ENCODE results near the gene LYSMD2.

The LYSMD2 gene

GRCh38 chr15:51677452-51677851 is 60.0 kb downstream of the LYSMD2 start:
- Histone ChIP-seq H3K27me3 (ENCODE audit: insufficient read depth, low read length, poor library complexity) (no peaks in the 10 kb centered on the region), H3K4me2 (ENCODE audit: insufficient read depth, low read length) (no peak overlapping the region), H3K27ac (ENCODE audit: low read length) (no peak overlapping the region), H2AFZ (ENCODE audit: low read depth, low read length) (no peak overlapping the region), H3K9me3 (ENCODE audit: insufficient read depth, low read length, severe bottlenecking) (no peaks in the 10 kb centered on the region), H3K9ac (ENCODE audit: low read depth, low read length) (no peak overlapping the region), H3K4me1 (ENCODE audit: insufficient read depth, low read length) (no peaks in the 10 kb centered on the region), H3K36me3 (ENCODE audit: insufficient read depth, low read length) (no peaks in the 10 kb centered on the region), H4K20me1 (ENCODE audit: insufficient read depth, low read length) (no peaks in the 10 kb centered on the region), H3K79me2 (ENCODE audit: insufficient read depth, low read length) (no peaks in the 10 kb centered on the region), H3K4me3 (ENCODE audit: low read depth in 1 of 2, low read length in 2 of 2) (no peak overlapping the region)
- DNase-seq (no peak), ATAC-seq (ENCODE audit: insufficient read depth, low read depth) (no peak)
- TF ChIP-seq EZH2 (IDR thresholded peaks at IDR 0.05; ENCODE audit: borderline replicate concordance, low read depth, low read length, severe bottlenecking) (no peak), CTCF (IDR thresholded peaks at IDR 0.05; ENCODE audit: borderline replicate concordance, extremely low read depth, low read length, poor library complexity, severe bottlenecking) (no peak)

- ATAC-seq (ENCODE audit: insufficient read depth, low read depth) (no peak), DNase-seq (no peak)
- Histone ChIP-seq H2AFZ (ENCODE audit: low read depth, low read length) (no peak overlapping the region), H3K4me2 (ENCODE audit: insufficient read depth, low read length) (no peak overlapping the region), H3K4me3 (ENCODE audit: low read depth in 1 of 2, low read length in 2 of 2) (no peak overlapping the region), H3K4me1 (ENCODE audit: insufficient read depth, low read length) (no peaks in the 10 kb centered on the region), H3K36me3 (ENCODE audit: insufficient read depth, low read length) (no peaks in the 10 kb centered on the region), H4K20me1 (ENCODE audit: insufficient read depth, low read length) (no peaks in the 10 kb centered on the region), H3K27ac (ENCODE audit: low read length) (no peak overlapping the region), H3K9me3 (ENCODE audit: insufficient read depth, low read length, severe bottlenecking) (no peaks in the 10 kb centered on the region), H3K79me2 (ENCODE audit: insufficient read depth, low read length) (no peaks in the 10 kb centered on the region), H3K9ac (ENCODE audit: low read depth, low read length) (no peak overlapping the region), H3K27me3 (ENCODE audit: insufficient read depth, low read length, poor library complexity) (no peaks in the 10 kb centered on the region)
- TF ChIP-seq EZH2 (IDR thresholded peaks at IDR 0.05; ENCODE audit: borderline replicate concordance, low read depth, low read length, severe bottlenecking) = no peak
- no peak for TF ChIP-seq CTCF (IDR thresholded peaks at IDR 0.05; ENCODE audit: borderline replicate concordance, extremely low read depth, low read length, poor library complexity, severe bottlenecking)
Measured at GRCh38 chr15:51677021-51677420, 60.4 kb downstream of the LYSMD2 start.

- H3K4me3 ChIP-seq (ENCODE audit: low read depth in 1 of 2, low read length in 2 of 2) = no peak overlapping the region
- ATAC-seq (ENCODE audit: insufficient read depth, low read depth) = no peak
- H3K4me1 ChIP-seq (ENCODE audit: insufficient read depth, low read length) = no peaks in the 10 kb centered on the region
- TF ChIP-seq CTCF (IDR thresholded peaks at IDR 0.05; ENCODE audit: borderline replicate concordance, extremely low read depth, low read length, poor library complexity, severe bottlenecking) (no peak), EZH2 (IDR thresholded peaks at IDR 0.05; ENCODE audit: borderline replicate concordance, low read depth, low read length, severe bottlenecking) (no peak)
- H3K9me3 ChIP-seq (ENCODE audit: insufficient read depth, low read length, severe bottlenecking) = no peaks in the 10 kb centered on the region
- no peak overlapping the region for H3K9ac ChIP-seq (ENCODE audit: low read depth, low read length)
- H3K27me3 ChIP-seq (ENCODE audit: insufficient read depth, low read length, poor library complexity) = no peaks in the 10 kb centered on the region
- H3K79me2 ChIP-seq (ENCODE audit: insufficient read depth, low read length) = no peaks in the 10 kb centered on the region
- no peak overlapping the region for H3K27ac ChIP-seq (ENCODE audit: low read length)
- DNase-seq = no peak
- no peaks in the 10 kb centered on the region for H4K20me1 ChIP-seq (ENCODE audit: insufficient read depth, low read length)
- H3K4me2 ChIP-seq (ENCODE audit: insufficient read depth, low read length) = no peak overlapping the region
- H3K36me3 ChIP-seq (ENCODE audit: insufficient read depth, low read length) = no peaks in the 10 kb centered on the region
- H2AFZ ChIP-seq (ENCODE audit: low read depth, low read length) = no peak overlapping the region
Measured at GRCh38 chr15:51675234-51675633, 62.2 kb downstream of the LYSMD2 start.
